Activated effector memory CD4-positive, alpha-beta T cell treated with anti-CD3 and anti-CD28 coated beads, Interleukin-2, amount 50 U/mL, for 16 hours (primary cell): ENCODE data around the gene ARMC3.

Experiments used
- DNase-seq: peaks from one replicate; pipeline ENCODE4 v3.0.0-alpha.2; 2020

Gene ARMC3

GRCh38 chr10:22997096-22997495 is 69.2 kb downstream of the ARMC3 start:
- no peak for DNase-seq

GRCh38 chr10:22998091-22998490 is 70.2 kb downstream of the ARMC3 start:
- no peak for DNase-seq

- DNase-seq = no peak
These were observed 72.1 kb downstream of the ARMC3 start for GRCh38 chr10:22999942-23000341.

- DNase-seq = no peak
These were observed 74.2 kb downstream of the ARMC3 start for GRCh38 chr10:23001901-23002516.

GRCh38 chr10:23005150-23005549 is 77.3 kb downstream of the ARMC3 start:
- no peak for DNase-seq

GRCh38 chr10:23013581-23014335 is 85.9 kb downstream of the ARMC3 start:
- DNase-seq = no peak

- no peak for DNase-seq
These were observed 87.3 kb downstream of the ARMC3 start for GRCh38 chr10:23015021-23015707.

- no peak for DNase-seq
These were observed 88.8 kb downstream of the ARMC3 start for GRCh38 chr10:23016636-23017035.

- DNase-seq = no peak
These were observed 91.8 kb downstream of the ARMC3 start for GRCh38 chr10:23019633-23020032.

- no peak for DNase-seq
These were observed 93.6 kb downstream of the ARMC3 start for GRCh38 chr10:23021430-23021829.

- DNase-seq = no peak
These were observed 96.1 kb downstream of the ARMC3 start for GRCh38 chr10:23024002-23024401.

GRCh38 chr10:23031318-23031717 is 103.5 kb downstream of the ARMC3 start:
- DNase-seq = no peak

GRCh38 chr10:23034790-23035189 is 106.9 kb downstream of the ARMC3 start:
- no peak for DNase-seq

GRCh38 chr10:23035569-23035968 is 107.7 kb downstream of the ARMC3 start:
- DNase-seq = no peak

GRCh38 chr10:23037152-23037551 is 109.3 kb downstream of the ARMC3 start:
- no peak for DNase-seq

GRCh38 chr10:23037561-23037960 is 109.7 kb downstream of the ARMC3 start:
- no peak for DNase-seq

GRCh38 chr10:23038172-23038571 is 110.3 kb downstream of the ARMC3 start:
- DNase-seq = no peak

GRCh38 chr10:23040002-23040401 is 112.1 kb downstream of the ARMC3 start:
- DNase-seq = no peak

- no peak for DNase-seq
These were observed 118.2 kb downstream of the ARMC3 start for GRCh38 chr10:23046027-23046426.

GRCh38 chr10:23047201-23048050 is 119.6 kb downstream of the ARMC3 start:
- DNase-seq = no peak

- no peak for DNase-seq
These were observed 120.3 kb downstream of the ARMC3 start for GRCh38 chr10:23048191-23048590.

- DNase-seq = no peak
These were observed 123.4 kb downstream of the ARMC3 start for GRCh38 chr10:23051278-23051677.

GRCh38 chr10:23051855-23052331 is 124.0 kb downstream of the ARMC3 start:
- no peak for DNase-seq
